Measurements from ENCODE around the gene DOCK8. TPM values are rescaled to one million over a fixed set of nuclear protein-coding genes. Genes with fewer than 3 reads are reported as not detected.

The DOCK8 gene
- total RNA-seq, 1 donor from 2014 or later: 0.54 TPM

DNA sequence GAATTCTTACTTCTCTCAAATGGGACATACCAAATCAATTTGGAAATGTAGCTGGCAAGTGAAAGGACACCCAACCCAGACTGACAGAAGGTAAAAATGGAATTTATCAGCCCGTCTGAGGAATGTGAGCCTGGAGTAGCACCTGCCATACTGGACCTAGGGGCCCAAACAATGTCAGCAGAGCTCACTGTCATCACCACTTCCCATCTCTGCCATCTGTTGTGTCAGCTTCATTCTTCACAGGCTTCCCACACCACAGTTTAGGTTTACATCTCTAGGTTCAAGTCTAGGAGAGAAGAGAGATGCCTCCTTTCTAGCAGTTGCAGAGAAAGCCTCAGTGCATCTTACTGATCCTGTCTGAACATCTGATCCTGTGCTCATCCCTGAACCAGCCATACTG, 222.4 kb downstream of the DOCK8 start:
- Histone ChIP-seq H3K79me2 (ENCODE audit: low read depth) (no peaks in the 10 kb centered on the region), H3K4me2 (no peak overlapping the region), H3F3A (ENCODE audit: low read depth) (no peaks in the 10 kb centered on the region), H3K36me3 (no peaks in the 10 kb centered on the region), H3K27ac (no peak overlapping the region), H4K20me1 (ENCODE audit: low read depth) (no peaks in the 10 kb centered on the region), H3K4me1 (peaks cover 5% of the 10 kb centered on the region), H2AFZ (replicated peaks) (no peak overlapping the region), H3K9ac (no peak overlapping the region), H3K27me3 (no peaks in the 10 kb centered on the region), H3K4me3 (no peak overlapping the region), H3K9me3 (ENCODE audit: low read depth) (no peaks in the 10 kb centered on the region)
- no peak overlapping the region for H3K27ac Mint-ChIP-seq
- H3K4me1 Mint-ChIP-seq: no peaks in the 10 kb centered on the region
- DNase-seq (ENCODE audit: low spot score): no peak
- no peaks in the 10 kb centered on the region for H3K9me3 Mint-ChIP-seq
- no peak overlapping the region for H3K4me3 Mint-ChIP-seq
- no peaks in the 10 kb centered on the region for H3K36me3 Mint-ChIP-seq
- TF ChIP-seq EZH2phosphoT487 (IDR thresholded peaks at IDR 0.05): no peak
- TF ChIP-seq, protein P1, sequence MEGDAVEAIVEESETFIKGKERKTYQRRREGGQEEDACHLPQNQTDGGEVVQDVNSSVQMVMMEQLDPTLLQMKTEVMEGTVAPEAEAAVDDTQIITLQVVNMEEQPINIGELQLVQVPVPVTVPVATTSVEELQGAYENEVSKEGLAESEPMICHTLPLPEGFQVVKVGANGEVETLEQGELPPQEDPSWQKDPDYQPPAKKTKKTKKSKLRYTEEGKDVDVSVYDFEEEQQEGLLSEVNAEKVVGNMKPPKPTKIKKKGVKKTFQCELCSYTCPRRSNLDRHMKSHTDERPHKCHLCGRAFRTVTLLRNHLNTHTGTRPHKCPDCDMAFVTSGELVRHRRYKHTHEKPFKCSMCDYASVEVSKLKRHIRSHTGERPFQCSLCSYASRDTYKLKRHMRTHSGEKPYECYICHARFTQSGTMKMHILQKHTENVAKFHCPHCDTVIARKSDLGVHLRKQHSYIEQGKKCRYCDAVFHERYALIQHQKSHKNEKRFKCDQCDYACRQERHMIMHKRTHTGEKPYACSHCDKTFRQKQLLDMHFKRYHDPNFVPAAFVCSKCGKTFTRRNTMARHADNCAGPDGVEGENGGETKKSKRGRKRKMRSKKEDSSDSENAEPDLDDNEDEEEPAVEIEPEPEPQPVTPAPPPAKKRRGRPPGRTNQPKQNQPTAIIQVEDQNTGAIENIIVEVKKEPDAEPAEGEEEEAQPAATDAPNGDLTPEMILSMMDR (IDR thresholded peaks at IDR 0.05): no peak
- no peak for TF ChIP-seq EZH2 (IDR thresholded peaks at IDR 0.05)
- peaks cover 7% of the 10 kb centered on the region for H3K27me3 Mint-ChIP-seq (ENCODE audit: insufficient read depth, low read depth)

DNA sequence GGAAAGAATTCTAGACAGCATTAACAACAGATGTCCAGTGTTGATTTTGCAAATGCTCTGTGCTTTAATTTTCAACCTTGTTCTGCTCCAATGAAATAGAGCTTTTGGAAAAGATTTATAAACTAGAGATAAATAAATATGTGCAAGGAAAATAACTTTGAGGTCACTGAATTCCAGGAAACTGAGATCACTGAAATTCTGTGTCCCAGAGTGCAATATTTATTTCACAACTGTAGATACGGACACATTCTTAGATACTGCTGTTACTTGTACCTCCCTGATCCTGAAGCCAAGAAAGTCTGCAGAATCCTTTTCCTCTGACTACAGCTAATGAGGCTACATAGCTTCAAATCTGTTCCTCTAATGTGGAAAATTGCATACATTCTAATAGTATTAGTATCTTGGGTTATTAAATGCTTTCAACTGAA, 222.9 kb downstream of the DOCK8 start:
- no peak for DNase-seq (ENCODE audit: low spot score)
- Histone ChIP-seq H2AFZ (replicated peaks) (no peak overlapping the region), H3K4me1 (peaks cover 9% of the 10 kb centered on the region), H4K20me1 (ENCODE audit: low read depth) (no peaks in the 10 kb centered on the region), H3F3A (ENCODE audit: low read depth) (peaks cover 3% of the 10 kb centered on the region), H3K27ac (no peak overlapping the region), H3K36me3 (no peaks in the 10 kb centered on the region), H3K9ac (no peak overlapping the region), H3K4me2 (no peak overlapping the region), H3K4me3 (no peak overlapping the region), H3K79me2 (ENCODE audit: low read depth) (no peaks in the 10 kb centered on the region), H3K27me3 (no peaks in the 10 kb centered on the region), H3K9me3 (ENCODE audit: low read depth) (no peaks in the 10 kb centered on the region)
- Mint-ChIP-seq H3K9me3 (peaks cover 2% of the 10 kb centered on the region), H3K27me3 (ENCODE audit: insufficient read depth, low read depth) (peaks cover 5% of the 10 kb centered on the region), H3K4me1 (peaks cover 3% of the 10 kb centered on the region), H3K4me3 (no peak overlapping the region), H3K36me3 (peaks cover 2% of the 10 kb centered on the region), H3K27ac (no peak overlapping the region)
- TF ChIP-seq, protein P1 (IDR thresholded peaks at IDR 0.05): no peak
- TF ChIP-seq EZH2phosphoT487 (IDR thresholded peaks at IDR 0.05): no peak
- TF ChIP-seq EZH2 (IDR thresholded peaks at IDR 0.05): no peak

DNA sequence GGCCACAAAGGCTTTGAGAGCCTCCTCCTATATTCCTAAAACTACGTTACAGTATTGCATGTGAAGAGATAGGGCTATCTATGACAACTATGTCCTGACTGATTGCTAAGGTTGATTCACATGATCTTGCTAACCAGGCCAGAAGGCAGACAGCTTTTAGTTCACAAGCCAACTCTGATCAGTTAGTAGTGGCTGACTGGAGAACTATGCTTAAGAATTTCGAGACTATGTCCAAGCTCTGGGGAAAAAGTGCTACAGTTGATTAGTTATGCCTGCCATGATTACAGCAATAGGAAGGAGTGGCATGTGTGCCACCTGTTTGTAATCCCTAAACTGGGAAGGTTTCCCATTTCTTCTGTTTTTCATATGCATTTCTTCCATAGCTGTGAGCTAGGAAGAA, 223.4 kb downstream of the DOCK8 start:
- H3K9me3 Mint-ChIP-seq: peaks cover 4% of the 10 kb centered on the region
- Histone ChIP-seq H3K4me2 (no peak overlapping the region), H3K79me2 (ENCODE audit: low read depth) (no peaks in the 10 kb centered on the region), H3K27ac (no peak overlapping the region), H4K20me1 (ENCODE audit: low read depth) (no peaks in the 10 kb centered on the region), H3K9me3 (ENCODE audit: low read depth) (no peaks in the 10 kb centered on the region), H3K4me3 (no peak overlapping the region), H3K9ac (no peak overlapping the region), H3F3A (ENCODE audit: low read depth) (peaks cover 8% of the 10 kb centered on the region), H3K4me1 (peaks cover 13% of the 10 kb centered on the region), H3K36me3 (no peaks in the 10 kb centered on the region), H3K27me3 (no peaks in the 10 kb centered on the region), H2AFZ (replicated peaks) (no peak overlapping the region)
- peaks cover 5% of the 10 kb centered on the region for H3K27me3 Mint-ChIP-seq (ENCODE audit: insufficient read depth, low read depth)
- H3K27ac Mint-ChIP-seq: no peak overlapping the region
- TF ChIP-seq, protein P1 (IDR thresholded peaks at IDR 0.05): no peak
- TF ChIP-seq EZH2 (IDR thresholded peaks at IDR 0.05) (no peak), EZH2phosphoT487 (IDR thresholded peaks at IDR 0.05) (no peak)
- peaks cover 3% of the 10 kb centered on the region for H3K4me1 Mint-ChIP-seq
- H3K36me3 Mint-ChIP-seq: peaks cover 2% of the 10 kb centered on the region
- DNase-seq (ENCODE audit: low spot score): no peak
- H3K4me3 Mint-ChIP-seq: no peak overlapping the region

Measured in neural progenitor cell (in vitro differentiated cells).